ENCODE measurements around the gene SAC3D1. TPM values are rescaled to one million over a fixed set of nuclear protein-coding genes. Genes with fewer than 3 reads are reported as not detected.

Gene SAC3D1
- polyA plus RNA-seq, 2 donors: 6.2 to 12.1 TPM

- Histone ChIP-seq H3K27ac (ENCODE audit: low read depth in 2 of 2, low read length in 1 of 2) (no peak overlapping the region), H3K4me3 (ENCODE audit: low read depth in 1 of 2, low read length in 2 of 2) (no peak overlapping the region), H3K27me3 (ENCODE audit: control insufficient read depth in 1 of 2, insufficient read depth in 2 of 2, low read length in 2 of 2) (no peaks in the 10 kb centered on the region), H3K36me3 (ENCODE audit: control insufficient read depth in 2 of 2, insufficient read depth in 2 of 2, low read length in 1 of 2) (no peaks in the 10 kb centered on the region), H3K4me1 (ENCODE audit: control insufficient read depth in 2 of 2, insufficient read depth in 2 of 2, low read length in 1 of 2) (peaks cover 2 to 9% of the 10 kb centered on the region in 2 donors), H3K9me3 (ENCODE audit: control insufficient read depth in 2 of 2, insufficient read depth in 1 of 2, low read depth in 1 of 2, low read length in 1 of 2) (no peaks in the 10 kb centered on the region)
- WGBS, 2 donors: 85 to 86% methylated on average over 7 of the region's 7 CpGs
Observed at GRCh38 chr11:65057526-65057925, 16.5 kb downstream of the SAC3D1 start.

DNA sequence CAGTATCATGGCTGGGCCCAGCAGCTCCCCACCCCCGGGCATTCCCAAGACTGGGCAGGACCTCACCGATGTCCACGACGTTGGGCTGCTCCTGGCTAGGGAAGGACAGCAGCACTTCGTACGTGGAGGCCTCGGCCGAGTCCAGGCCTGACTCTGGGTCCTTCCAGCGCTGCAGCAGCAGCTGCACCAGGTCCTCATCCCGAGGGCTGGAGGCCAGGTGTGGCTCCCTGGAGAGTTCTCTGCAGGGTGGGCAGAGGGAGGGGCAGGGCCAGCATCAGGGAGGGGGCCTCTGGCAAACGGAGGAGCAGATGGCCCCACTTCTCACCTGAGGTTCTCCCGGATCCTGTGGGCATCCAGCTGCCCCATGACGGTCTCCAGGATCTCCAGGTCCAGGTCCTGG is 17.0 kb downstream of the SAC3D1 start:
- no peak overlapping the region for H3K27ac ChIP-seq (ENCODE audit: low read depth in 2 of 2, low read length in 1 of 2)
- WGBS, 2 donors: 65 to 74% methylated on average over 13 of the region's 13 CpGs
- H3K27me3 ChIP-seq (ENCODE audit: control insufficient read depth in 1 of 2, insufficient read depth in 2 of 2, low read length in 2 of 2): no peaks in the 10 kb centered on the region

DNA sequence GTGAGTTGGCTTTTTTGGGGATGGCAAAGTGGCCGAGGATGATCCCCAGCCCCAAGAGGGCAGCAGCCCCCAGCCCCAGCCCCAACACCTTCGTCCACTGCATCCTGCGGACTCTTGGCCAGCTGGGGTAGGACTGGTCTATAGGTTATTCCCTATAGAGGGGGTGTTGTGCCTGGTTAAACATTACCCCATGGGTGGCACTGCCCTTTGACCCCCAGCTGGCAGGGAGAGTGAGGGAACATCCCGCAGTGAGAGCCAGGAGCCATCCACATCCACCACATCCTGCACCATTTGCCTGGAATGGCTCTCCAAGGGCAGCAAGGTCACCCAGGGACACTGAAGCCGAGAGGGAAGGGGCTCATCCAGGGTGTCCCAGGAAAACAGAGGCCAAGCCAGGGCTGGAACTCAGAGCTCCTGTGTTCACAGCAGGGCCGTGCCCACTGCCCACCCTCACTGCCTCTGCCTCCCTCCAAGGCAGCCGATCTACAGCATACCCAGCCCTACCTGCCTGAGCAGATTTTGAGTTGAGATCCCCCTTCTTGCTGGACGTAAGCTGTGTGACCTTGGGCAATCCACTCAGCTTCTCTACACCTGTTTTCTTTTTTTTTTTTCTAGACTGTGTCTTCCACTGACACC is 17.5 kb downstream of the SAC3D1 start, which contains the start of gene NAALADL1:
Gene NAALADL1, minus strand, starts transcription at position 135 of the 636 bp plus-strand sequence. Its CDS starts 32 bp downstream, at position 103.
- Histone ChIP-seq H3K4me3 (ENCODE audit: low read depth in 1 of 2, low read length in 2 of 2) (no peak within 1 kb of the TSS), H3K4me1 (ENCODE audit: control insufficient read depth in 2 of 2, insufficient read depth in 2 of 2, low read length in 1 of 2) (peaks cover 0 to 6% of the 10 kb centered on the region in 2 donors), H3K36me3 (ENCODE audit: control insufficient read depth in 2 of 2, insufficient read depth in 2 of 2, low read length in 1 of 2) (no peaks in the 10 kb centered on the region), H3K9me3 (ENCODE audit: control insufficient read depth in 2 of 2, insufficient read depth in 1 of 2, low read depth in 1 of 2, low read length in 1 of 2) (no peaks in the 10 kb centered on the region), H3K27ac (ENCODE audit: low read depth in 2 of 2, low read length in 1 of 2) (no peak within 1 kb of the TSS), H3K27me3 (ENCODE audit: control insufficient read depth in 1 of 2, insufficient read depth in 2 of 2, low read length in 2 of 2) (no peaks in the 10 kb centered on the region)
- 81 to 84% methylated on average over 8 of the region's 8 CpGs for WGBS, 2 donors

More for the DNA sequence above, 17.0 kb downstream of the SAC3D1 start:
- Histone ChIP-seq H3K9me3 (ENCODE audit: control insufficient read depth in 2 of 2, insufficient read depth in 1 of 2, low read depth in 1 of 2, low read length in 1 of 2) (no peaks in the 10 kb centered on the region), H3K36me3 (ENCODE audit: control insufficient read depth in 2 of 2, insufficient read depth in 2 of 2, low read length in 1 of 2) (no peaks in the 10 kb centered on the region), H3K4me1 (ENCODE audit: control insufficient read depth in 2 of 2, insufficient read depth in 2 of 2, low read length in 1 of 2) (peaks cover 0 to 6% of the 10 kb centered on the region in 2 donors), H3K4me3 (ENCODE audit: low read depth in 1 of 2, low read length in 2 of 2) (no peak overlapping the region)

GRCh38 chr11:65059523-65059922 is 18.5 kb downstream of the SAC3D1 start:
- no peaks in the 10 kb centered on the region for H3K27me3 ChIP-seq (ENCODE audit: control insufficient read depth in 1 of 2, insufficient read depth in 2 of 2, low read length in 2 of 2)
- 56 to 67% methylated on average over 3 of the region's 3 CpGs for WGBS, 2 donors
- H3K4me1 ChIP-seq (ENCODE audit: control insufficient read depth in 2 of 2, insufficient read depth in 2 of 2, low read length in 1 of 2): peaks cover 0 to 4% of the 10 kb centered on the region in 2 donors
- no peak overlapping the region for H3K27ac ChIP-seq (ENCODE audit: low read depth in 2 of 2, low read length in 1 of 2)
- H3K9me3 ChIP-seq (ENCODE audit: control insufficient read depth in 2 of 2, insufficient read depth in 1 of 2, low read depth in 1 of 2, low read length in 1 of 2): no peaks in the 10 kb centered on the region
- no peaks in the 10 kb centered on the region for H3K36me3 ChIP-seq (ENCODE audit: control insufficient read depth in 2 of 2, insufficient read depth in 2 of 2, low read length in 1 of 2)
- H3K4me3 ChIP-seq (ENCODE audit: low read depth in 1 of 2, low read length in 2 of 2): no peak overlapping the region

GRCh38 chr11:65059959-65060824 is 19.2 kb downstream of the SAC3D1 start:
- 47 to 53% methylated on average over 10 of the region's 10 CpGs for WGBS, 2 donors
- Histone ChIP-seq H3K4me3 (ENCODE audit: low read depth in 1 of 2, low read length in 2 of 2) (no peak overlapping the region), H3K4me1 (ENCODE audit: control insufficient read depth in 2 of 2, insufficient read depth in 2 of 2, low read length in 1 of 2) (peaks cover 0 to 4% of the 10 kb centered on the region in 2 donors), H3K9me3 (ENCODE audit: control insufficient read depth in 2 of 2, insufficient read depth in 1 of 2, low read depth in 1 of 2, low read length in 1 of 2) (no peaks in the 10 kb centered on the region), H3K27ac (ENCODE audit: low read depth in 2 of 2, low read length in 1 of 2) (no peak overlapping the region), H3K27me3 (ENCODE audit: control insufficient read depth in 1 of 2, insufficient read depth in 2 of 2, low read length in 2 of 2) (no peaks in the 10 kb centered on the region), H3K36me3 (ENCODE audit: control insufficient read depth in 2 of 2, insufficient read depth in 2 of 2, low read length in 1 of 2) (no peaks in the 10 kb centered on the region)

- Histone ChIP-seq H3K27ac (ENCODE audit: low read depth in 2 of 2, low read length in 1 of 2) (no peak overlapping the region), H3K36me3 (ENCODE audit: control insufficient read depth in 2 of 2, insufficient read depth in 2 of 2, low read length in 1 of 2) (no peaks in the 10 kb centered on the region), H3K9me3 (ENCODE audit: control insufficient read depth in 2 of 2, insufficient read depth in 1 of 2, low read depth in 1 of 2, low read length in 1 of 2) (no peaks in the 10 kb centered on the region), H3K4me1 (ENCODE audit: control insufficient read depth in 2 of 2, insufficient read depth in 2 of 2, low read length in 1 of 2) (peaks cover 0 to 4% of the 10 kb centered on the region in 2 donors), H3K4me3 (ENCODE audit: low read depth in 1 of 2, low read length in 2 of 2) (no peak overlapping the region), H3K27me3 (ENCODE audit: control insufficient read depth in 1 of 2, insufficient read depth in 2 of 2, low read length in 2 of 2) (no peaks in the 10 kb centered on the region)
- WGBS, 2 donors: 69 to 76% methylated on average over 9 of the region's 9 CpGs
Observed at GRCh38 chr11:65060913-65061408, 20.0 kb downstream of the SAC3D1 start.

DNA sequence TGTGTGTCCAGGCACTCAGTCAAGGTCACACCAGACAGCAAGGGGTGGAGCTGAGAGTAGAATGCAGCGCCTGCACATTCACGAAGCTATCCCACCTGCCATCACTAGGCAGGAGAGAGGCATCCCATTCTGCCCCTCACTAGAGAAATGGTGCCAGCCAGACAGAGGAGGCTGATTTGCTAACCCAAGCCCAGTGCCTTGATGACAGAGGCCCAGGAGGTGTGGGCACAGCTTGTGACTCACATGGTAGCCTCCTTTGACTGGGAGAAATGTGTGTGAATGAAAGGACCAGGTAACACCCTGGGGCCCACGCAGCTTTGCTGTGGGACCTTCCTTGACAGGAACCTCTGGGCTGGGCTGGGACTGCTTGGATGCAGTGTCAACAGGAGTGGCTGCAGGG is 22.5 kb downstream of the SAC3D1 start:
- Histone ChIP-seq H3K27ac (ENCODE audit: low read depth in 2 of 2, low read length in 1 of 2) (no peak overlapping the region), H3K9me3 (ENCODE audit: control insufficient read depth in 2 of 2, insufficient read depth in 1 of 2, low read depth in 1 of 2, low read length in 1 of 2) (no peaks in the 10 kb centered on the region), H3K4me3 (ENCODE audit: low read depth in 1 of 2, low read length in 2 of 2) (no peak overlapping the region), H3K27me3 (ENCODE audit: control insufficient read depth in 1 of 2, insufficient read depth in 2 of 2, low read length in 2 of 2) (no peaks in the 10 kb centered on the region), H3K36me3 (ENCODE audit: control insufficient read depth in 2 of 2, insufficient read depth in 2 of 2, low read length in 1 of 2) (no peaks in the 10 kb centered on the region), H3K4me1 (ENCODE audit: control insufficient read depth in 2 of 2, insufficient read depth in 2 of 2, low read length in 1 of 2) (peaks cover 0 to 4% of the 10 kb centered on the region in 2 donors)
- WGBS, 2 donors: 67 to 76% methylated on average over 3 of the region's 3 CpGs

- H3K4me3 ChIP-seq (ENCODE audit: low read depth in 1 of 2, low read length in 2 of 2): no peak overlapping the region
- 81 to 85% methylated on average over 4 of the region's 4 CpGs for WGBS, 2 donors
- H3K4me1 ChIP-seq (ENCODE audit: control insufficient read depth in 2 of 2, insufficient read depth in 2 of 2, low read length in 1 of 2): peaks cover 0 to 4% of the 10 kb centered on the region in 2 donors
- no peak overlapping the region for H3K27ac ChIP-seq (ENCODE audit: low read depth in 2 of 2, low read length in 1 of 2)
- H3K27me3 ChIP-seq (ENCODE audit: control insufficient read depth in 1 of 2, insufficient read depth in 2 of 2, low read length in 2 of 2): no peaks in the 10 kb centered on the region
- H3K36me3 ChIP-seq (ENCODE audit: control insufficient read depth in 2 of 2, insufficient read depth in 2 of 2, low read length in 1 of 2): no peaks in the 10 kb centered on the region
- no peaks in the 10 kb centered on the region for H3K9me3 ChIP-seq (ENCODE audit: control insufficient read depth in 2 of 2, insufficient read depth in 1 of 2, low read depth in 1 of 2, low read length in 1 of 2)
Observed at GRCh38 chr11:65064847-65065240, 23.8 kb downstream of the SAC3D1 start.

- Histone ChIP-seq H3K36me3 (ENCODE audit: control insufficient read depth in 2 of 2, insufficient read depth in 2 of 2, low read length in 1 of 2) (no peaks in the 10 kb centered on the region), H3K4me3 (ENCODE audit: low read depth in 1 of 2, low read length in 2 of 2) (no peak overlapping the region), H3K4me1 (ENCODE audit: control insufficient read depth in 2 of 2, insufficient read depth in 2 of 2, low read length in 1 of 2) (peaks cover 0 to 2% of the 10 kb centered on the region in 2 donors), H3K27me3 (ENCODE audit: control insufficient read depth in 1 of 2, insufficient read depth in 2 of 2, low read length in 2 of 2) (no peaks in the 10 kb centered on the region), H3K9me3 (ENCODE audit: control insufficient read depth in 2 of 2, insufficient read depth in 1 of 2, low read depth in 1 of 2, low read length in 1 of 2) (no peaks in the 10 kb centered on the region), H3K27ac (ENCODE audit: low read depth in 2 of 2, low read length in 1 of 2) (no peak overlapping the region)
- WGBS, 2 donors: 83 to 84% methylated on average over 7 of the region's 7 CpGs
Observed at GRCh38 chr11:65065851-65066250, 24.8 kb downstream of the SAC3D1 start.
